Spinal cord (tissue), 10 donors: ENCODE results near the gene KLHL29. TPM values are rescaled to one million over a fixed set of nuclear protein-coding genes. Genes with fewer than 3 reads are reported as not detected.

Source experiments
- DNase-seq, 6 donors: peaks; one replicate each; pipeline versions ENCODE4 v3.0.0 to v3.0.0-alpha.2; 2013 to 2015; ENCODE audit warnings: low spot score in 6 of 6, low read depth in 4 of 6
- H3K27ac ChIP-seq: one replicate; pipeline ENCODE4 v1.5.1; 2013; ENCODE audit warnings: low read depth, low read length, control low read depth
- H3K27me3 ChIP-seq: one replicate; pipeline ENCODE4 v1.6.1; 2013; ENCODE audit warnings: low read length; ENCODE audit not compliant: control insufficient read depth, insufficient read depth
- H3K36me3 ChIP-seq: one replicate; pipeline ENCODE4 v1.6.1; 2013; ENCODE audit warnings: low read length; ENCODE audit not compliant: control insufficient read depth, insufficient read depth
- H3K4me1 ChIP-seq: one replicate; pipeline ENCODE4 v1.6.1; 2013; ENCODE audit warnings: low read length; ENCODE audit not compliant: control insufficient read depth, insufficient read depth
- H3K4me3 ChIP-seq: one replicate; pipeline ENCODE4 v1.5.1; 2013; ENCODE audit warnings: low read depth, low read length, control low read depth
- H3K9me3 ChIP-seq: one replicate; pipeline ENCODE4 v1.6.1; 2013; ENCODE audit warnings: low read length; ENCODE audit not compliant: control insufficient read depth, insufficient read depth
- WGBS: methylation state at CpG from one replicate; pipeline ENCODE4 v1.1.5; 2013; ENCODE audit warnings: missing lambda C conversion rate; ENCODE audit not compliant: insufficient coverage; 5-methylcytosine and 5-hydroxymethylcytosine counted together
- polyA plus RNA-seq, 2 donors: library from polyadenylated mRNA; unstranded; fragments of 120-200 nt; gene quantifications; one replicate each; pipeline ENCODE4 v1.2.1, GENCODE V29; 2013; ENCODE audit not compliant: insufficient read length in 2 of 2
- total RNA-seq, 2 donors: library from RNA; depleted of rRNA in 1 of 2; stranded (reverse); fragments of 120-200 nt in 1 of 2; fragments of >200 nt in 1 of 2; gene quantifications; one replicate each; pipeline versions ENCODE4 v1.2.3 to v1.2.4, GENCODE V29; 2013 to 2014
- donor health status: healthy.

The KLHL29 gene
- total and polyA plus RNA-seq, 4 donors, result 8.7 to 19.4 (median 14.0) TPM

DNA sequence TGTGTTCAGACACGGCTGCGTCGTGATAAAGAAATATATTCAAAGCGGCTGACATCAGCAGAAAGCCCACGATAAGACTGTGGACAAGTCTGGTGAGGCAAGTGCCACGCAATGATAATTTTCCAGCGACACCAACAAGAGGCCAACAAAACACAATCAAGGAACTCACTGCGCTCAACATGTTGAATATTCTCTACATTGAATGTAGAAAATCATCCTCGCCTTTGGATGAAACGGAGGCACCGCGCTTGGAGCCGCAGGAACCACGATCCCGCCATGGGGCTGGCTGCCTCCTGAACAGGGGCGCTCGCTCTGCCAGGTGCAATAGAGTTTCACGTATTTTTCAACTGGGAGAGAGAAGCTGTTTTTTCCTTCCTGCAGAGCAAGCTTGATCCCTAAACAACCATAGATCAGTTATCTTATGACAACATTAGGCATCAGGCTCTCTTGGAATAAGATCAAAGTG, 321.7 kb downstream of the KLHL29 start:
- no peaks in the 10 kb centered on the region for H3K4me1 ChIP-seq
- H3K27me3 ChIP-seq, result no peaks in the 10 kb centered on the region
- peaks cover 54% of the 10 kb centered on the region for H3K36me3 ChIP-seq
- H3K9me3 ChIP-seq, result no peaks in the 10 kb centered on the region
- H3K4me3 ChIP-seq, result no peak overlapping the region
- H3K27ac ChIP-seq, result no peak overlapping the region
- WGBS, result 97% methylated on average over 8 of the region's 18 CpGs
- no peak for DNase-seq

DNA sequence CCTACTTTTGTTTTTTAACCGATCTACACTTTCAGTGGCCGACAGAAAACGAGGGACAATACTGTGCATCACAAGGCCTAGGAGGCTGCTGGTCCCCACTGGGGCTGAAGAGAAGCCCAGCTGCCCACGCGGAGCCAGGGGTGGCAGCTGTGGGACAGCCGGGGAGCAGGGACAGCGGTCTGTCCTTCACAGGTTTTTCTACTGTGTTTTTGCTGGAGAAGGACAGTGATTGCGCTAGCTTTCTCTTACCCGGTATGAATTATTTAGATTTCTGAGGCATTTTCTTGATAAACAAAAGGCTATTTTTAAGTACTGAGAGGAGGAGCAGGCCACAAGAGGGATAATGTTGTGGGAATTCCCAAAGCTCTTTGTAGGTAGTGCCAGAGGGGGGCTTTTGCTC, 322.1 kb downstream of the KLHL29 start:
- no peak overlapping the region for H3K27ac ChIP-seq
- no peak for DNase-seq
- H3K9me3 ChIP-seq, result no peaks in the 10 kb centered on the region
- H3K4me3 ChIP-seq, result no peak overlapping the region
- no peaks in the 10 kb centered on the region for H3K4me1 ChIP-seq
- peaks cover 54% of the 10 kb centered on the region for H3K36me3 ChIP-seq
- no peaks in the 10 kb centered on the region for H3K27me3 ChIP-seq
- WGBS, result 86% methylated on average over 9 of the region's 9 CpGs

- no peak overlapping the region for H3K4me3 ChIP-seq
- no peaks in the 10 kb centered on the region for H3K9me3 ChIP-seq
- no peaks in the 10 kb centered on the region for H3K27me3 ChIP-seq
- H3K27ac ChIP-seq, result no peak overlapping the region
- 94% methylated on average over 6 of the region's 6 CpGs for WGBS
- peaks cover 4% of the 10 kb centered on the region for H3K4me1 ChIP-seq
- H3K36me3 ChIP-seq, result peaks cover 43% of the 10 kb centered on the region
- no peak for DNase-seq
These were observed 323.8 kb downstream of the KLHL29 start for GRCh38 chr2:23708771-23709170.

GRCh38 chr2:23709311-23709710, 324.3 kb downstream of the KLHL29 start:
- H3K27ac ChIP-seq, result no peak overlapping the region
- no peak overlapping the region for H3K4me3 ChIP-seq
- no peaks in the 10 kb centered on the region for H3K9me3 ChIP-seq
- no peaks in the 10 kb centered on the region for H3K27me3 ChIP-seq
- WGBS, result 97% methylated on average over 4 of the region's 8 CpGs
- DNase-seq, result no peak
- H3K4me1 ChIP-seq, result peaks cover 4% of the 10 kb centered on the region
- H3K36me3 ChIP-seq, result peaks cover 37% of the 10 kb centered on the region

- no peak overlapping the region for H3K4me3 ChIP-seq
- H3K9me3 ChIP-seq, result no peaks in the 10 kb centered on the region
- H3K36me3 ChIP-seq, result peaks cover 11% of the 10 kb centered on the region
- no peak overlapping the region for H3K27ac ChIP-seq
- peaks cover 4% of the 10 kb centered on the region for H3K4me1 ChIP-seq
- peak in 2 of 6 donors; percentile 15 to 58 for DNase-seq
- H3K27me3 ChIP-seq, result no peaks in the 10 kb centered on the region
- WGBS, result 56% methylated on average over 4 of the region's 7 CpGs
These were observed 327.2 kb downstream of the KLHL29 start for GRCh38 chr2:23711979-23712755.

DNA sequence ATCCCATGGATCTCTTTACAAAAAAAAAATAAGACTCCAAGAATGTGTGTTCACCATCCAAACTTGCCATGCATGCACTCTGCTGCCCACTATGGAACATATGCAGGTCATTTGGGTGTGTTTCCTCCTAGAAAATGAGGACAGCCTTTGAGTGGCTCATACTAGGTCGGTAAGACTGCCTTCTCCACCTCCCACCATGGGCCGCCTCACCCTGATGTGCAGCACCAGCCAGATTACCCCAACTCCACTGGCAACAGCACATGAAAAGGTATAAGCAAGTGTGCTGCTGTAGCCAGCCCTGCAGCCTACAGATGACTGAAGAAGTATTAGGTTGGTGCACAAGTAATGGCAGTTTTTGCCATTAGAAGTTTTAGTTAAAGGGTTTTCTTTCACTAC, 327.8 kb downstream of the KLHL29 start:
- Histone ChIP-seq H3K27me3 (no peaks in the 10 kb centered on the region), H3K4me3 (no peak overlapping the region), H3K27ac (no peak overlapping the region), H3K9me3 (no peaks in the 10 kb centered on the region), H3K4me1 (peaks cover 4% of the 10 kb centered on the region), H3K36me3 (peaks cover 5% of the 10 kb centered on the region)
- DNase-seq, result no peak
- 60% methylated on average over 1 of the region's 2 CpGs for WGBS

DNA sequence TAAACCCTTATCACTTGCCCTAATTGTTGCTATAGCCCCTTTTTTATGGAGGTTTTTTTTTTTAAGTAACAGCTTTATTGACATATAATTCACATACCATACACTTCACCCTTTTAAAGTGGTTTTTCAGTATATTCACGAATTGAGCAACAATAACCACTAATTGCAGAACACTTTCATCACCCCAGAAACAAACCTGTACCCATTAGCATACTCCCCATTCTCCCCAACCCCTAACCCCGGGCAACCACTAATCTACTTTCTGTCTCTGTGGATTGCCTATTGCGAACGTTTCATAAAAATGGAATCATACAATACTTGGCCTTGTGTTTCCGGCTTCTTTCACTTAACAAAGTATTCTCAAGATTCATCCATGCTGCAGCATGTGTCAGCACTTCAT, 328.4 kb downstream of the KLHL29 start:
- peaks cover 4% of the 10 kb centered on the region for H3K4me1 ChIP-seq
- no peak for DNase-seq
- H3K27me3 ChIP-seq, result no peaks in the 10 kb centered on the region
- H3K27ac ChIP-seq, result no peak overlapping the region
- H3K4me3 ChIP-seq, result no peak overlapping the region
- no peaks in the 10 kb centered on the region for H3K9me3 ChIP-seq
- peaks cover 4% of the 10 kb centered on the region for H3K36me3 ChIP-seq
- WGBS, result 69% methylated on average over 4 of the region's 5 CpGs

GRCh38 chr2:23718931-23719700, 334.1 kb downstream of the KLHL29 start:
- WGBS, result 69% methylated on average over 4 of the region's 4 CpGs
- peak in 1 of 6 donors; percentile 62 for DNase-seq
- Histone ChIP-seq H3K9me3 (peaks cover 7% of the 10 kb centered on the region), H3K36me3 (peaks cover 10% of the 10 kb centered on the region), H3K4me1 (peaks cover 7% of the 10 kb centered on the region), H3K27ac (no peak overlapping the region), H3K4me3 (no peak overlapping the region), H3K27me3 (no peaks in the 10 kb centered on the region)

DNA sequence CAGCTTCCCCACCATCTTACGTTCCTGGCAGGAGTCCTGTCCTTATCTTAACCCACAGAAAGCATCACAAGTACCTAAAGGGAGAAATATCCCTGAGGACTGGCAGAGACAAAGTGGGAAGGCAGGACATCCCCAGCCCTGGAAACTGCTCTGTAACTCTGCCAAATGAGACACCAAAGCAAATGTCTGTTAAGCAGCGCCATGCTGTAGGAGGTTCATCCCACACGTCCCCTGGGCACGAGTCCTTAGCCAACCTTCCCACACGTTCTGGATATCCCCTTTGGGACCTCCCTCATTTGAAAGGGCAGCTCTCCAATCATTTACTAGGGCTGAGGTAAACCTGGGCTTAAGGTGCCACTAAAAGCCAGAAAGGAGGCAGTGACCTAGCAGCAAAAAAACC, 334.7 kb downstream of the KLHL29 start:
- DNase-seq, result peak in 1 of 6 donors; percentile 43
- peaks cover 7% of the 10 kb centered on the region for H3K4me1 ChIP-seq
- 82% methylated on average over 4 of the region's 5 CpGs for WGBS
- H3K36me3 ChIP-seq, result peaks cover 10% of the 10 kb centered on the region
- peaks cover 10% of the 10 kb centered on the region for H3K9me3 ChIP-seq
- no peaks in the 10 kb centered on the region for H3K27me3 ChIP-seq
- H3K4me3 ChIP-seq, result no peak overlapping the region
- H3K27ac ChIP-seq, result no peak overlapping the region
